Omental fat pad (tissue), 4 donors: ENCODE data around the gene ZDHHC22. TPM values are rescaled to one million over a fixed set of nuclear protein-coding genes. Genes with fewer than 3 reads are reported as not detected.

Source experiments
- ATAC-seq: fragments of 150-250 bp; one replicate; pipeline ENCODE4 v1.9.1; 2016; ENCODE audit warnings: mild to moderate bottlenecking, moderate library complexity; ENCODE audit not compliant: low FRiP score
- DNase-seq: peaks from one replicate; pipeline ENCODE4 v3.0.0-alpha.2; 2019; ENCODE audit warnings: low spot score
- total RNA-seq, 4 donors: library from RNA; depleted of rRNA; stranded (reverse); fragments of >200 nt; gene quantifications; one replicate each; pipeline ENCODE4 v1.1.0, GENCODE V29; 2016
- TF ChIP-seq, protein P1 (sequence below), 3 donors: fragments of 450-650 bp; IDR thresholded peaks; one replicate each; pipeline ENCODE4 v1.5.1; 2016 to 2017; ENCODE audit warnings: antibody characterized with exemption in 3 of 3, mild to moderate bottlenecking in 3 of 3, moderate library complexity in 2 of 3

ZDHHC22 gene
- total RNA-seq, 4 donors from 2014 or later, result not detected

- DNase-seq, result no peak
- TF ChIP-seq, protein P1, sequence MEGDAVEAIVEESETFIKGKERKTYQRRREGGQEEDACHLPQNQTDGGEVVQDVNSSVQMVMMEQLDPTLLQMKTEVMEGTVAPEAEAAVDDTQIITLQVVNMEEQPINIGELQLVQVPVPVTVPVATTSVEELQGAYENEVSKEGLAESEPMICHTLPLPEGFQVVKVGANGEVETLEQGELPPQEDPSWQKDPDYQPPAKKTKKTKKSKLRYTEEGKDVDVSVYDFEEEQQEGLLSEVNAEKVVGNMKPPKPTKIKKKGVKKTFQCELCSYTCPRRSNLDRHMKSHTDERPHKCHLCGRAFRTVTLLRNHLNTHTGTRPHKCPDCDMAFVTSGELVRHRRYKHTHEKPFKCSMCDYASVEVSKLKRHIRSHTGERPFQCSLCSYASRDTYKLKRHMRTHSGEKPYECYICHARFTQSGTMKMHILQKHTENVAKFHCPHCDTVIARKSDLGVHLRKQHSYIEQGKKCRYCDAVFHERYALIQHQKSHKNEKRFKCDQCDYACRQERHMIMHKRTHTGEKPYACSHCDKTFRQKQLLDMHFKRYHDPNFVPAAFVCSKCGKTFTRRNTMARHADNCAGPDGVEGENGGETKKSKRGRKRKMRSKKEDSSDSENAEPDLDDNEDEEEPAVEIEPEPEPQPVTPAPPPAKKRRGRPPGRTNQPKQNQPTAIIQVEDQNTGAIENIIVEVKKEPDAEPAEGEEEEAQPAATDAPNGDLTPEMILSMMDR (IDR thresholded peaks at IDR 0.05), result no peak
- no peak for ATAC-seq
These were observed 52.9 kb downstream of the ZDHHC22 start for GRCh38 chr14:77088645-77089044.

GRCh38 chr14:77088219-77088618 lies 53.4 kb downstream of the ZDHHC22 start:
- ATAC-seq, result no peak

GRCh38 chr14:77087631-77088030 lies 54.0 kb downstream of the ZDHHC22 start:
- TF ChIP-seq, protein P1 (IDR thresholded peaks at IDR 0.05), result no peak
- ATAC-seq, result no peak

More at GRCh38 chr14:77088219-77088618, 53.4 kb downstream of the ZDHHC22 start:
- no peak for DNase-seq
- TF ChIP-seq, protein P1 (IDR thresholded peaks at IDR 0.05), result no peak

DNA sequence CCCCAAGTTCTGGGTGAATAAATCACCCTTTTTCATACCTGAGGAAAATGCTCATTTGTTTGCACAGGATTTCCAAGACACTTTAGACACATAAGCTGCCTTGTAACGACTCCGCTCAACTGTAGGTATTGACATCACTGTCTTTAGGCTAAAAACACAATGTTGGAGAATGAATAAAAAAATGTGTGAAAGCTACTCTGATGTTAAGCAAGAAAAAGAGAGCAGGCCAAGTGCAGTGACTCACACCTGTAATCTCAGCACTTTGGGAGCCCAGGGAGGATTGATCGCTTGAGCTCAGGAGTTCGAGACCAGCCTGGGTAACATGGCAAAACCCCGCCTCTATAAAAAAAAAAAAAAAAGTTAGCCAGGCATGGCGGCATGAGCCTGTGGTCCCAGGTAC lies 54.6 kb downstream of the ZDHHC22 start:
- TF ChIP-seq, protein P1 (IDR thresholded peaks at IDR 0.05), result no peak

More at GRCh38 chr14:77087631-77088030, 54.0 kb downstream of the ZDHHC22 start:
- DNase-seq, result no peak

GRCh38 chr14:77086017-77086727 lies 55.4 kb downstream of the ZDHHC22 start:
- DNase-seq (no peak), ATAC-seq (no peak)

More for the DNA sequence above, 54.6 kb downstream of the ZDHHC22 start:
- no peak for ATAC-seq
- DNase-seq, result no peak

DNA sequence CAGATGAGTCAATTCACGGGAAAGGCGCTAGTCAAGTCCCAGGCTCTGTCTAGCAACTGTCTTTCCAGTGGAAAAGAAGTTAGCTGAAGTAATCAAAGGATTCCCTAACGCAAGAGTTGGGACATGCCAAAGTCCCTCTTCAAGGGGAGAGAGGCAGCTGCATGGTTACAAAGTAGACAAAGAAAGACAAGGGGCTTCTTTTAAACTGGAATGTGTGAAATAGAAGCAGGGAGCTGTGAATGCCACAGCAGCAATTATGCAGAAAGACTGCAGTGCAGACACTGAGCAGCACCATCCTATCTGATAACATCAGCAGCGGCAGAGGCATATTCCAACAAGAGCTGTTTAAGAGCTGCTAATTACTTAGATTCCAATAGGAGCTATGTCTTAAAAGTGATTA lies 56.1 kb downstream of the ZDHHC22 start:
- ATAC-seq (no peak), DNase-seq (no peak)
- TF ChIP-seq, protein P1 (IDR thresholded peaks at IDR 0.05), result no peak

More at GRCh38 chr14:77086017-77086727, 55.4 kb downstream of the ZDHHC22 start:
- TF ChIP-seq, protein P1 (IDR thresholded peaks at IDR 0.05), result no peak

DNA sequence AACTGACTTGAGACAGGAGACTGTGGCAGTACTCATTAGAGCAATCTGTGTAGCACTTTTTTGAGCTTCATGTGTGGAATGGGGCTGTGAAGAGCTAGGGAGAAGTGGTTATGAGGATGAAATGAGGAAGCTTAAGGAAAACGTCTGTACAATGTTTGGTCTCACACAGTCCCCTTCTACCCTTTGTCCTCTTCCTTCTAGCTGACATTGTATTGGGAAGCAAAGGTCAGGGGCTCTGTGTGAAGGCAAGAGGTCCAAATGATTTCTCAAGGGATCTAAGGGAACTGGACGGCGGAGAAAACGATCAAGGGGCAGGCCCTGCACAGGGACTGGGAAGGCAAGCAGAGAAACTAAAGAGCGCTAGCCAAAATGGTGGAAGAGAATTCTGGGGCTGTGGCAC lies 56.6 kb downstream of the ZDHHC22 start:
- DNase-seq (no peak), ATAC-seq (no peak)
- TF ChIP-seq, protein P1 (IDR thresholded peaks at IDR 0.05), result no peak
